Breast epithelium (tissue), 3 donors: Measurements from ENCODE around the gene MYBL2.

Experiments used
- POLR2A ChIP-seq: fragments of 450-650 bp; IDR thresholded peaks from one replicate; pipeline ENCODE4 v1.6.1; 2016; ENCODE audit warnings: antibody characterized with exemption, mild to moderate bottlenecking, moderate library complexity
- POLR2AphosphoS5 ChIP-seq, 3 donors: sonication (generic); formaldehyde crosslinking; IDR thresholded peaks; one replicate each; pipeline ENCODE4 v1.6.1; 2017; ENCODE audit warnings: antibody characterized with exemption in 3 of 3
- TF ChIP-seq, protein P1 (sequence below), 3 donors: fragments of 450-650 bp; IDR thresholded peaks; one replicate each; pipeline ENCODE4 v1.5.1; 2016 to 2017; ENCODE audit warnings: antibody characterized with exemption in 3 of 3, mild to moderate bottlenecking in 3 of 3, moderate library complexity in 3 of 3

GRCh38 chr20:43658069-43658722 is 8.7 kb upstream of the MYBL2 start:
- TF ChIP-seq POLR2A = no peak
- TF ChIP-seq, protein P1, sequence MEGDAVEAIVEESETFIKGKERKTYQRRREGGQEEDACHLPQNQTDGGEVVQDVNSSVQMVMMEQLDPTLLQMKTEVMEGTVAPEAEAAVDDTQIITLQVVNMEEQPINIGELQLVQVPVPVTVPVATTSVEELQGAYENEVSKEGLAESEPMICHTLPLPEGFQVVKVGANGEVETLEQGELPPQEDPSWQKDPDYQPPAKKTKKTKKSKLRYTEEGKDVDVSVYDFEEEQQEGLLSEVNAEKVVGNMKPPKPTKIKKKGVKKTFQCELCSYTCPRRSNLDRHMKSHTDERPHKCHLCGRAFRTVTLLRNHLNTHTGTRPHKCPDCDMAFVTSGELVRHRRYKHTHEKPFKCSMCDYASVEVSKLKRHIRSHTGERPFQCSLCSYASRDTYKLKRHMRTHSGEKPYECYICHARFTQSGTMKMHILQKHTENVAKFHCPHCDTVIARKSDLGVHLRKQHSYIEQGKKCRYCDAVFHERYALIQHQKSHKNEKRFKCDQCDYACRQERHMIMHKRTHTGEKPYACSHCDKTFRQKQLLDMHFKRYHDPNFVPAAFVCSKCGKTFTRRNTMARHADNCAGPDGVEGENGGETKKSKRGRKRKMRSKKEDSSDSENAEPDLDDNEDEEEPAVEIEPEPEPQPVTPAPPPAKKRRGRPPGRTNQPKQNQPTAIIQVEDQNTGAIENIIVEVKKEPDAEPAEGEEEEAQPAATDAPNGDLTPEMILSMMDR (IDR thresholded peaks at IDR 0.05) = no peak
- TF ChIP-seq POLR2AphosphoS5 (IDR thresholded peaks at IDR 0.05) = no peak
